B cell (primary cell): Measurements from ENCODE around the gene ZNHIT1. TPM values are rescaled to one million over a fixed set of nuclear protein-coding genes. Genes with fewer than 3 reads are reported as not detected.
A peak's percentile ranks its signal among the peaks of the same experiment; 100 is the strongest.

ENCODE experiments used
- ATAC-seq: fragments of 200-7000 bp; cut with Tn5 transposase; one replicate; pipeline ENCODE4 v1.10.0; 2021; ENCODE audit warnings: low read depth, mild to moderate bottlenecking, moderate number of reproducible peaks, moderate library complexity
- CTCF ChIA-PET: fragments of 350-600 bp; sonication (Branson Sonifier 250); formaldehyde crosslinking; loops from one replicate; lab custom pipeline; 2021; ENCODE audit warnings: antibody characterized with exemption, inconsistent platforms; lab: Charles Lee
- POLR2A ChIA-PET: fragments of 350-600 bp; sonication (Branson Sonifier 250); formaldehyde crosslinking; loops from one replicate; lab custom pipeline; 2021; ENCODE audit warnings: antibody characterized with exemption; lab: Charles Lee
- DNase-seq: peaks from one replicate; pipeline ENCODE4 v3.0.0; 2013
- H2AFZ ChIP-seq: 2 replicates; pipeline ENCODE4 v1.6.1; 2012; ENCODE audit warnings: mild to moderate bottlenecking, low read depth, low read length; ENCODE audit not compliant: insufficient read depth, poor library complexity, severe bottlenecking
- H3K27ac ChIP-seq, 2 donors: 1 replicate in 1 of 2; 2 replicates in 1 of 2; pipeline ENCODE4 v1.5.1; 2012 to 2013; ENCODE audit warnings: low read length in 2 of 2, mild to moderate bottlenecking in 2 of 2, moderate library complexity in 1 of 2
- H3K27me3 ChIP-seq, 4 experiments: fragments of 200-600 bp in 1 of 4; sonication (generic) in 1 of 4; replicated peaks in 1 of 4; 1 replicate in 2 of 4; 2 replicates in 2 of 4; pipeline versions ENCODE4 v1.6.1 to v1.7.0; 2013 to 2016; ENCODE audit warnings: low read length in 3 of 4, mild to moderate bottlenecking in 2 of 4, mixed read lengths in 1 of 4, moderate library complexity in 1 of 4; ENCODE audit not compliant: insufficient read depth in 4 of 4, control insufficient read depth in 3 of 4; ENCODE audit errors: control extremely low read depth in 1 of 4
- H3K36me3 ChIP-seq, 2 experiments: replicated peaks in 1 of 2; 1 replicate in 1 of 2; 2 replicates in 1 of 2; pipeline versions ENCODE4 v1.6.1 to v1.7.1; 2013; ENCODE audit warnings: low read length in 1 of 2; ENCODE audit not compliant: insufficient read depth in 2 of 2, control insufficient read depth in 1 of 2; ENCODE audit errors: control extremely low read depth in 1 of 2, extremely low read depth in 1 of 2
- H3K4me1 ChIP-seq, 2 donors: fragments of 200-600 bp in 1 of 2; sonication (generic) in 1 of 2; 1 replicate in 1 of 2; 2 replicates in 1 of 2; pipeline versions ENCODE4 v1.5.1 to v1.6.1; 2013 to 2017; ENCODE audit warnings: low read length in 2 of 2; ENCODE audit not compliant: control insufficient read depth in 2 of 2, insufficient read depth in 2 of 2
- H3K4me2 ChIP-seq: replicated peaks from 2 replicates; pipeline ENCODE3; 2012; ENCODE audit warnings: mild to moderate bottlenecking, low read depth, low read length; ENCODE audit not compliant: poor library complexity, severe bottlenecking
- H3K4me3 ChIP-seq, 5 experiments: fragments of 200-600 bp in 1 of 5; sonication (generic) in 1 of 5; 1 replicate in 3 of 5; 2 replicates in 2 of 5; pipeline versions ENCODE4 v1.5.1 to v1.7.0; 2011 to 2016; ENCODE audit warnings: low read length in 4 of 5, mild to moderate bottlenecking in 4 of 5, low read depth in 2 of 5, control low read depth in 1 of 5, moderate library complexity in 1 of 5; ENCODE audit not compliant: insufficient read depth in 1 of 5; ENCODE audit errors: control extremely low read depth in 1 of 5, extremely low read depth in 1 of 5
- H3K79me2 ChIP-seq: fragments of 200-600 bp; sonication (generic); one replicate; pipeline ENCODE4 v1.6.0; 2016; ENCODE audit warnings: low read length; ENCODE audit not compliant: control insufficient read depth, insufficient read depth
- H3K9ac ChIP-seq: fragments of 200-600 bp; sonication (generic); 2 replicates; pipeline ENCODE4 v1.6.1; 2017; ENCODE audit warnings: mild to moderate bottlenecking, low read length, moderate library complexity
- H3K9me3 ChIP-seq, 3 donors: one replicate each; pipeline versions ENCODE4 v1.6.1 to v1.7.1; 2013; ENCODE audit warnings: low read length in 2 of 3; ENCODE audit not compliant: control insufficient read depth in 2 of 3, insufficient read depth in 1 of 3; ENCODE audit errors: control extremely low read depth in 1 of 3
- H4K20me1 ChIP-seq: 2 replicates; pipeline ENCODE4 v1.6.0; 2012; ENCODE audit warnings: mild to moderate bottlenecking, low read length; ENCODE audit not compliant: insufficient read depth, control insufficient read depth, poor library complexity, severe bottlenecking
- H3K27ac Mint-ChIP-seq: one replicate; pipeline ENCODE4 v1.8.0; 2021; ENCODE audit warnings: mixed read lengths
- H3K27me3 Mint-ChIP-seq: one replicate; pipeline ENCODE4 v1.8.0; 2021; ENCODE audit warnings: mixed read lengths
- H3K4me1 Mint-ChIP-seq: one replicate; pipeline ENCODE4 v1.8.0; 2021; ENCODE audit warnings: mixed read lengths
- H3K4me3 Mint-ChIP-seq: one replicate; pipeline ENCODE4 v1.8.0; 2021; ENCODE audit warnings: mixed read lengths
- H3K9me3 Mint-ChIP-seq: one replicate; pipeline ENCODE4 v1.8.0; 2022; ENCODE audit warnings: mixed read lengths; ENCODE audit not compliant: insufficient read depth
- EZH2 ChIP-seq: IDR thresholded peaks from 2 replicates; pipeline ENCODE4 v1.6.1; 2012; ENCODE audit warnings: borderline replicate concordance, low read depth, mild to moderate bottlenecking, moderate library complexity, low read length; ENCODE audit not compliant: insufficient read depth, poor library complexity, severe bottlenecking
- WGBS: methylation state at CpG from one replicate; pipeline ENCODE4 v1.1.5; 2013; ENCODE audit warnings: missing lambda C conversion rate; ENCODE audit not compliant: insufficient coverage; 5-methylcytosine and 5-hydroxymethylcytosine counted together
- intact Hi-C: fragments of 100-400 bp; cut with micrococcal nuclease; formaldehyde crosslinking; loops from one replicate; pipeline ENCODE4 v1.10.0; 2022
- polyA plus RNA-seq: library from polyadenylated mRNA; depleted of rRNA; stranded (reverse); fragments of >200 nt; gene quantifications from 2 replicates; pipeline ENCODE4 v1.2.3, GENCODE V29; 2012
- total RNA-seq, 2 donors: library from RNA; stranded (reverse); fragments of 120-200 nt in 1 of 2; gene quantifications; 1 replicate in 1 of 2; 2 replicates in 1 of 2; pipeline versions ENCODE4 v1.2.3 to v1.2.4, GENCODE V29; 2013 to 2022
- TF ChIP-seq, protein P1 (sequence below): fragments of 200-600 bp; IDR thresholded peaks from one replicate; pipeline ENCODE4 v1.8.0; 2022; ENCODE audit warnings: antibody characterized with exemption, mild to moderate bottlenecking

Gene ZNHIT1
- total and polyA plus RNA-seq, 2 donors (not counting 1 experiment from before 2014, with no cell fraction given) = 28.5 to 37.3 TPM

DNA sequence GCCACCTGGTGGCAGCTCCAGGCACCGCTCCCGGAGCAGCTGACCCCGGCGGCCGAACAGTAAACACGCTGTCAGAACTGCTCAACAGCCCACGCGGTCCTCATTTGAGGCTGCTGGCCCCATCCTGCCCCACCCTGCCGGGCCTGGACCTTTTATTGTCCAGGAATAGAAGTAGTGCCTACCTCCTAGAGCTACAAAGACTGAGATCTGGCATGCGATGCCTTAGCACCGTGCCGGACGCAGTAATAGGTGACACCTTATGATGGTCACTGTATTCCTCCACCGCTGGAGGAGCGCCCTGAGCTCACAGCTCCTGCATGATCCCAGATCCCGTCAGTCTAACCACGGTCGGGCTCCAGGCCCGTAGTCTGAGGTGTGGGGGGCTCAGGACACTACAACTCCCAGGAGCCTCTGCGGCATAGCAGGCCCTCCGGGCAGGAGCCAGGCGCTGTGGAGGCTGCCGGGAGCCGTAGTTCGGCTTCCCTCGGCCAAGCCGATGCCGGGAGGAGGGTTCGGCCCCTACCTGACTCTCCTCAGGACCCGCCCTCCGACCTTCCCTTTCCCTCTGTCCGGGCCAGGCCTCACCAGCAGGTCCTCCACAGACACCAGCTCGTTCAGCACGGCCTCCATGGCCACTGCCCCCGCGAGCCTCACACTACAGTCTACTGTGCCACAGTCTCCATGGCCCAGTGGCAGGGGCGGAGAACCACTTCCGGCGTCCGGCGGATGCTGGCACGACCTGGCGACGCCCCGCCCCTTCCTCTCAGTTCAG, 26.6 kb downstream of the ZNHIT1 start, which contains the start of gene FIS1:
FIS1 (minus strand) TSS at position 707 of the 772 bp plus-strand sequence; CDS start at position 630, 77 bp downstream.
- Histone ChIP-seq H3K9ac (peak within 1 kb of the TSS; percentile 89), H3K79me2 (peaks cover 88% of the 10 kb centered on the region), H3K4me3 (peak within 1 kb of the TSS; percentile 95 to 100 (median 99)), H3K27ac (peak within 1 kb of the TSS; percentile 91 to 97), H3K9me3 (no peaks in the 10 kb centered on the region), H3K4me2 (peak within 1 kb of the TSS; percentile 93), H3K4me1 (peaks cover 13 to 31% of the 10 kb centered on the region in 2 donors), H3K27me3 (no peaks in the 10 kb centered on the region), H4K20me1 (peaks cover 71% of the 10 kb centered on the region), H3K36me3 (peaks cover 0 to 26% of the 10 kb centered on the region in 2 experiments), H2AFZ (peak within 1 kb of the TSS; percentile 90)
- TF ChIP-seq EZH2 = no peak
- TF ChIP-seq, protein P1, sequence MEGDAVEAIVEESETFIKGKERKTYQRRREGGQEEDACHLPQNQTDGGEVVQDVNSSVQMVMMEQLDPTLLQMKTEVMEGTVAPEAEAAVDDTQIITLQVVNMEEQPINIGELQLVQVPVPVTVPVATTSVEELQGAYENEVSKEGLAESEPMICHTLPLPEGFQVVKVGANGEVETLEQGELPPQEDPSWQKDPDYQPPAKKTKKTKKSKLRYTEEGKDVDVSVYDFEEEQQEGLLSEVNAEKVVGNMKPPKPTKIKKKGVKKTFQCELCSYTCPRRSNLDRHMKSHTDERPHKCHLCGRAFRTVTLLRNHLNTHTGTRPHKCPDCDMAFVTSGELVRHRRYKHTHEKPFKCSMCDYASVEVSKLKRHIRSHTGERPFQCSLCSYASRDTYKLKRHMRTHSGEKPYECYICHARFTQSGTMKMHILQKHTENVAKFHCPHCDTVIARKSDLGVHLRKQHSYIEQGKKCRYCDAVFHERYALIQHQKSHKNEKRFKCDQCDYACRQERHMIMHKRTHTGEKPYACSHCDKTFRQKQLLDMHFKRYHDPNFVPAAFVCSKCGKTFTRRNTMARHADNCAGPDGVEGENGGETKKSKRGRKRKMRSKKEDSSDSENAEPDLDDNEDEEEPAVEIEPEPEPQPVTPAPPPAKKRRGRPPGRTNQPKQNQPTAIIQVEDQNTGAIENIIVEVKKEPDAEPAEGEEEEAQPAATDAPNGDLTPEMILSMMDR = peak; percentile 98
- intact Hi-C loops = loop anchor here (1.0 to 2.0 kb wide), 11 partner anchors 8 to 632 kb away; partner anchors contain the start of genes AP1S1, IFT22, MOSPD3 and SRRT
- CTCF ChIA-PET = interaction anchor here (0.6 to 4.6 kb wide), 15 partner anchors 9 to 612 kb away, joined by 3 to 65 read pairs (median 6); partner anchors contain the start of genes PLOD3, UFSP1 and ZNHIT1
- DNase-seq = peak; percentile 97
- no peaks in the 10 kb centered on the region for H3K9me3 Mint-ChIP-seq
- peak within 1 kb of the TSS; percentile 98 for H3K4me3 Mint-ChIP-seq
- POLR2A ChIA-PET = interaction anchor here (0.6 to 2.4 kb wide), 6 partner anchors 27 to 1740 kb away, joined by 3 to 15 read pairs (median 4); partner anchors contain the start of genes IFT22, PLOD3, VGF and ZNHIT1
- WGBS = under 1% methylated on average over 43 of the region's 45 CpGs
- peak; percentile 93 for ATAC-seq
- H3K27ac Mint-ChIP-seq = peak within 1 kb of the TSS; percentile 97
- peaks cover 41% of the 10 kb centered on the region for H3K4me1 Mint-ChIP-seq
- H3K27me3 Mint-ChIP-seq = no peaks in the 10 kb centered on the region
